ENCODE data around the gene PSMA6. TPM values are rescaled to one million over a fixed set of nuclear protein-coding genes. Genes with fewer than 3 reads are reported as not detected.

The PSMA6 gene
- total and polyA plus RNA-seq, 2 of the 13 experiments (the other 11 are each of a cell fraction or from before 2014, with no cell fraction given) = 525 to 1,109 TPM

DNA sequence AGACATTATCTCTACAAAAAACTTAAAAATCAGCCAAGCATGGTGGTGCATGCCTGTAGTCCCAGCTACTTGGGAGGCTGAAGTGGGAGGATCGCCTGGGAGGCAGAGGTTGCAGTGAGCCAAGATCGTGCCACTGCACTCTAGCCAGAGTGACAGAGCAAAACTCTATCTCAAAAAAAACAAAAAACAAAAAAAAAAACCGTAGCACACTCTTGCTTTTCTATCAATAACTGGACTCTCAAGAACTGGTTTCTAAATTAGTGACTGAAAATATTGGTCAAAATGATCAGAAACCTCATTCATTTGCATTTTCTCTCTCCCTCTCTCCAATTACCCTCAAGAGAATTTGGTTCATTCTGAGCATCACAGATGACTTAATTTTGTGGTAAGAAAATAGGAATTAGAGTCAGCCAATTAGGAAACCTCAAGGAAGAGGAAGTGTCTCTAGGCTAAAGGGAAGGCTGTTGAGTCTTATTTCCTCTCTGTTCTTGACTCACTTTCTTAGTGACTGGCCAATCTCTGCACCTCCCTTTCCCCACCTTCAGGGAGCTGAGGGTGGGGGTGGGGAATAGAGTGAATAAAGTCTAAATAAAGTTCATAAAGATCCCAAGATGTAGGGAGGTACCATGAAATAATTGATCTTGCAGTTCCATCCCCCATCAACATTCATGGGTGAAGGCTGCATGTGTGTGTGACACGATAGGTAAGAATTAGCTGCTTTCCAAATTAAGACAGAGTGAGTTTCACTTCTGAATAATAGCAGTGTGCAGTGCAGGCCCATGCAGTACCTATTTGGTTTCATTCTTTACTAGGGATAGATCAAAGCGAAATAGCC lies 6.8 kb upstream of the PSMA6 start:
- no peak for FAIRE-seq
- ChIA-PET CTCF (ENCODE audit: low intra/inter-chr PET ratio, low total read pairs) (no interaction called here), POLR2A (interaction anchor here (4.3 kb wide), 1 partner anchor 118 kb away, joined by 18 read pairs; the partner anchor contains the start of gene NFKBIA)
- Histone ChIP-seq H3K4me2 (ENCODE audit: low read depth, low read length) (no peak overlapping the region), H3K9me3 (ENCODE audit: low read length) (no peaks in the 10 kb centered on the region), H3K4me3 (replicated peaks in 1 of 3; ENCODE audit: insufficient read depth in 1 of 3, low read depth in 2 of 3, low read length in 3 of 3) (no peak overlapping the region), H3K36me3 (replicated peaks in 1 of 2; ENCODE audit: control insufficient read depth in 1 of 2, insufficient read depth in 2 of 2, low read length in 2 of 2) (no peaks in the 10 kb centered on the region; a peak in 1 of 5 replicates), H3K27me3 (ENCODE audit: control insufficient read depth in 1 of 2, insufficient read depth in 2 of 2, low read length in 2 of 2) (no peaks in the 10 kb centered on the region), H4K20me1 (ENCODE audit: insufficient read depth, low read length) (no peaks in the 10 kb centered on the region), H3K79me2 (ENCODE audit: insufficient read depth, low read length) (no peaks in the 10 kb centered on the region), H3K4me1 (ENCODE audit: insufficient read depth, low read length) (peaks cover 14% of the 10 kb centered on the region), H2AFZ (ENCODE audit: low read length) (no peak overlapping the region), H3K27ac (ENCODE audit: extremely low read length, insufficient read depth, low read length) (no peak overlapping the region), H3K9ac (ENCODE audit: insufficient read depth, low read depth, low read length) (no peak overlapping the region)
- BruUV-seq (replicated peaks) = TSS peak; percentile 7
- TF ChIP-seq JUNB (CRISPR knock-in tag; IDR thresholded peaks at IDR 0.05; ENCODE audit: borderline replicate concordance) (0 out of 2 replicates have a peak, but pooled peaks have one; percentile 52), CBX5 (CRISPR knock-in tag; IDR thresholded peaks at IDR 0.05; ENCODE audit: borderline replicate concordance) (no peak), GATA4 (IDR thresholded peaks at IDR 0.05; ENCODE audit: borderline replicate concordance, low read depth) (no peak), ZNF33B (CRISPR knock-in tag; IDR thresholded peaks at IDR 0.05) (no peak), RAD51 (IDR thresholded peaks at IDR 0.05; ENCODE audit: borderline replicate concordance) (peak; percentile 8; the same call in 1 of the 2 replicates)
- TF ChIP-seq, protein P1, sequence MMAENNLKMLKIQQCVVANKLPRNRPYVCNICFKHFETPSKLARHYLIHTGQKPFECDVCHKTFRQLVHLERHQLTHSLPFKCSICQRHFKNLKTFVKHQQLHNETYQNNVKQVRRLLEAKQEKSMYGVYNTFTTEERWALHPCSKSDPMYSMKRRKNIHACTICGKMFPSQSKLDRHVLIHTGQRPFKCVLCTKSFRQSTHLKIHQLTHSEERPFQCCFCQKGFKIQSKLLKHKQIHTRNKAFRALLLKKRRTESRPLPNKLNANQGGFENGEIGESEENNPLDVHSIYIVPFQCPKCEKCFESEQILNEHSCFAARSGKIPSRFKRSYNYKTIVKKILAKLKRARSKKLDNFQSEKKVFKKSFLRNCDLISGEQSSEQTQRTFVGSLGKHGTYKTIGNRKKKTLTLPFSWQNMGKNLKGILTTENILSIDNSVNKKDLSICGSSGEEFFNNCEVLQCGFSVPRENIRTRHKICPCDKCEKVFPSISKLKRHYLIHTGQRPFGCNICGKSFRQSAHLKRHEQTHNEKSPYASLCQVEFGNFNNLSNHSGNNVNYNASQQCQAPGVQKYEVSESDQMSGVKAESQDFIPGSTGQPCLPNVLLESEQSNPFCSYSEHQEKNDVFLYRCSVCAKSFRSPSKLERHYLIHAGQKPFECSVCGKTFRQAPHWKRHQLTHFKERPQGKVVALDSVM (CRISPR knock-in tag; IDR thresholded peaks at IDR 0.05) = 0 out of 2 replicates have a peak, but pooled peaks have one; percentile 14
- no peak for ATAC-seq
- 93% methylated on average over 5 of the region's 5 CpGs for WGBS (ENCODE audit: low lambda C conversion rate)
- intact Hi-C loops (cut with micrococcal nuclease; ENCODE audit: unreplicated experiment) = no loop called here
- no peak for DNase-seq (ENCODE audit: low spot score)
- in situ Hi-C loops (cut with HindIII; ENCODE audit: extremely low pct_ligation_motif_present, low pct_unique_long_range_greater_than_20kb) = loop anchor here (5.0 kb wide), 1 partner anchor 122 kb away; no protein-coding TSS in a partner anchor
